Stimulated activated CD4-positive, alpha-beta T cell treated with anti-CD3 and anti-CD28 coated beads, TNF-alpha, amount 100 ng/mL, for 48 hours (primary cell): ENCODE measurements around the gene CHMP3.
A peak's percentile ranks its signal among the peaks of the same experiment; 100 is the strongest.
"Not testable (repeated sequence)": the region's sequence is repeated elsewhere in the genome, so short reads cannot be mapped to it uniquely, and the experiment has no call there.

Experiments
- DNase-seq, 3 donors: peaks; one replicate each; pipeline ENCODE4 v3.0.0-alpha.2; 2020; ENCODE audit warnings: low read depth in 3 of 3

Gene CHMP3

GRCh38 chr2:86562922-86563649 is at the start of gene CHMP3:
Gene CHMP3 (minus strand): TSS chr2:86563443. CDS start chr2:86563348, 95 bp downstream.
- DNase-seq: peak; percentile 92 to 95 (median 93)

DNA sequence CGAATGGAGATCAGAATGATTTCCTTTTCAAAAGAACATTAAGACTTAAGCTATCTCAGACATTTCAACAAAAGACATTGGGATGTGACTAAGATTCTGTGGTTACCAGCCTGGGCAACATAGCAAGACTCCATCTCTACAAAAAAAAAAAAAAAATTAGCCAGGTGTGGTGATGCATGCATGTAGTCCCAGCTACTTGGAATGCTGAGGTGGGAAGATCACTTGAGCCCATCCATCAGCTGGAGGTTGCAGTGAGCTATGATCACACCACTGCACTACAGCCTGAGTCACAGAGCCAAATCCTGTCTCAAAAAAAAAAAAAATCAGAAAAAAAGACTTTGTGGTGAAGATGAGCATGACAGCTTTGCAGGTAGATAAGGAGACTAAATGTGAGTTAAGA is 47.6 kb upstream of the CHMP3 start:
- no peak for DNase-seq

- no peak for DNase-seq
Observed at GRCh38 chr2:86608832-86609410, 45.7 kb upstream of the CHMP3 start.

DNA sequence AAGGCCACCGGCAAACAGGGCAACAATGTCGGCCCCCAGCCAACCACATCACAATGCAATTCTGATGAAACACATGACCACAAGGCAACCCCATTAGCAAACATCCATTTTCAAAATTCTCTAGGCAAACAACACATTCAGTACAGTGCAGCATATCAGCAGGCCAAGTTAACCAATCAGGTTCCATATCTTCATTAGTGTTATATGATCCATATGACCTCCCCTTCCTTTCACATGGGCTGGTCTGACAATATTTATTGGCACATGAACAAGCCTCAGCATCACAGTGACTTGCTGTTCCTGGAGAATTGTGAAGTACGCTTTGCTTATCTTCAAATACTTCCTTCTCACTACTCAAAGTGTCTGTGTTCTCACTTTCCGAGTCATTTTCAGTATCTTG is 40.7 kb upstream of the CHMP3 start:
- DNase-seq: no peak

- no peak for DNase-seq
Observed at GRCh38 chr2:86598966-86599365, 35.7 kb upstream of the CHMP3 start.

DNA sequence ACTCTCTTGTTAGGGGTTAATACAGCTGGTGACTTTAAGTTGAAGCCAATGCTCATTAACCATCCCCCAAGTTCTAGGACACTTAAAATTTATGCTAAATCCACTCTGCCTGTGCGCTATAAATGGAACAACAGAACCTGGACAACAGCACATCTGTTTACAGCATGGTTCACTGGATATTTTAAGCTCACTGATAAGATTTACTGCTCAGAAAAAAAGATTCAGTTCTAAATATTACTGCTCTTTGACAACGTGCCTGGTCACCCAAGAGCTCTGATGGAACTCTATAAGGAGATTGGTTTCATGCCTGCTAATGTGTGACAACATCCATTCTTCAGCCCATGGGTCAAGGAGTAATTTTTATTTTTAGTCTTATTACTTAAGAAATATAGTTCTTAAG is 32.9 kb upstream of the CHMP3 start:
- DNase-seq: no peak

DNA sequence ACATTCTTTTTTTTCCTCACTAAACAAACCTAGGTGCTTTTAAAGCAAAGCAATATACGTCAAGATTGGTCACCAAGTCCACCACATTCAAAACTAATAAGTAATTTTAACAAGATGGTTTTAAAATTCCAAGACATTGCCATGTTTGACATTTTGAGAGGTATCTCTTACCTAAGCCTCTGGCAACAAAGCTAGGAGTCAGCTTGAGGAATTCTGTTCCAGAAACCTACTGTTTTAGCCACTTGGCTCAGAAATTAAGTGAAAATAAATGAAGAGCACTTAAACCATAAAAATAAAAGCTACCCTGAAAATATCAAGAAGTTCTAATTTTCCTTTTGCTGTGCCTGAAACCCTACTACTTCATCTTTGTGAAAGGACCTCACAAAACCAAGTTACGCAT is 30.0 kb upstream of the CHMP3 start:
- no peak for DNase-seq

DNA sequence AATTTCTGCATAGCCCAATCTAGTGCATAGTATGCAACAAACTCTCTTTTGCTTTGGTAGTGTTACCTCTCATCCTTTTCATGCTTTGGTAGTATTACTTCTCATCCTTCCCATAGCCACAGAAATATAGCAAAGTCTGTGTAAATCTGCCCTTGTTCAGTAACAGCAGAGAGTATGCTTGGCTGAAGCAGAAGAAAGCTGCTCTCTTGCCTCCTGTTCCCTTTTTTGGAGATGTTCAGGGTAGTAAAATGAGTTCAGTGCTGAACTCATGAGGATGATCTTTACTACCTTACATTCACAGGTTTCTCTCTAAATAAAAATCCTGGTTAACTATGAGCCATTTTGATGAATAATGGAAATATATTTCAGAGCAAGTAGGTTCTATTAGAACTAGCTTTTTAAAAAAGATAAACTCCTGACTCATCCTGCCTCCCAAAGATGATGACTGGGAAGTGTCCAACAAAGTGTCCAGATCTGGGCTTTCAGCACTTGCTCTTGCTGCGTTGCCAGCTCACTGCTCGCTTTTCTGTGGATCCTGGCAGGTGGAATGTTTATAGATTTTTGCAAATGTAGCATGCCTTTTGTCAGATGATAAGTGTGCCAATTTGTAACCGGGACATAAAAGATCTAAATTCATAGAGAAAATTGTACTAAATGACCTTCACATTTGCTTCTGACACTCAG is 29.4 kb upstream of the CHMP3 start:
- DNase-seq: no peak

DNA sequence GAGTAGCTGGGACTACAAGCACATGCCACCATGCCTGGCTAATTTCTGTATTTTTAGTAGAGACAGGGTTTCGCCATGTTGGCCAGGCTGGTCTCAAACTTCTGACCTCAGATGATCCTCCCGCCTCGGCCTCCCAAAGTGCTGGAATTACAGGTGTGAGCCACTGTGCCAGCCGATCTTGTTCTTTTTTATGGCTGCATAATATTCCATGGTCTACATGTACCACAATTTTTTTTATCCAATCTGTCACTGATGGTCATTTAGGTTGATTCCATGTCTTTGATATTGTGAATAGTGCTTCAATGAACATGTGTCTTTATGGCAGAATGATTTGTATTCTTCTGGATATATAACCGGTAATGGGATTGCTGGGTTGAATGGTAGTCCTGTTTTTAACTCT is 26.5 kb upstream of the CHMP3 start:
- not testable (repeated sequence) for DNase-seq

DNA sequence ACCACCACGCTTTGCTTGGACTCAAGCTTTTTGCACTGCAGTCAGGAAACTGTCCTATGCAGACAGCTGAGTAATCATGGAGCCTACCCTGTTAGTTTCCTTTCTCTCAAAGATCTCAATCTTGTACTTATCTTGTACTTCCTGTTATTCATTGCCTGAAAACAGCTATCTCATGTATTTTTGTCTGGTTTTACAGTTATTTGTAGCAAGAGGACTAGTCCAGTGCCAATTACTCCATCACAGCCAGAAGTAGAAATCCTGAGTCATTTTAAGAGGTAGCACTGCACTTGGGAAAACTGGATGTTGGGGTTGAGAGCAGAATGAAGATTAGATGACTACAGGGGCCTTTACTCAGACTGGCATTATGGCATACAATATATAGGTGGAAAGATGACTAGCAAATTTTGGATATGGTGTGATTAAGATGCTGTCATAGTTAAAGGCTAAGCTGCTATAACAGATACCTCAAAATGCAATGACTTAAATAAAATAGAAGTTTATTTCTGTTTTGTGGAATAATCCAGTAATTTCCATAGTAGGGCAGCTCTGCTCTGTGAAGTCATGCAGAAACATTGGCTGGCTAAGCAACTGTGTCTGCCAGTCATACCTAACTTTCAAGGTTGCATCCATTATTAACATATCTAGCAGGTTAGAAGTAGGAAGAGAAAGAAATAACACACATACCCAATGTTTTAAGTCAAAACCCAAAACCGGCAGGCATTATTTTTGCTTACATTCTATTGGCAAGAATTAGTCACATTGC is 21.1 kb upstream of the CHMP3 start:
- DNase-seq: no peak

GRCh38 chr2:86580560-86580959 is 17.3 kb upstream of the CHMP3 start:
- no peak for DNase-seq

DNA sequence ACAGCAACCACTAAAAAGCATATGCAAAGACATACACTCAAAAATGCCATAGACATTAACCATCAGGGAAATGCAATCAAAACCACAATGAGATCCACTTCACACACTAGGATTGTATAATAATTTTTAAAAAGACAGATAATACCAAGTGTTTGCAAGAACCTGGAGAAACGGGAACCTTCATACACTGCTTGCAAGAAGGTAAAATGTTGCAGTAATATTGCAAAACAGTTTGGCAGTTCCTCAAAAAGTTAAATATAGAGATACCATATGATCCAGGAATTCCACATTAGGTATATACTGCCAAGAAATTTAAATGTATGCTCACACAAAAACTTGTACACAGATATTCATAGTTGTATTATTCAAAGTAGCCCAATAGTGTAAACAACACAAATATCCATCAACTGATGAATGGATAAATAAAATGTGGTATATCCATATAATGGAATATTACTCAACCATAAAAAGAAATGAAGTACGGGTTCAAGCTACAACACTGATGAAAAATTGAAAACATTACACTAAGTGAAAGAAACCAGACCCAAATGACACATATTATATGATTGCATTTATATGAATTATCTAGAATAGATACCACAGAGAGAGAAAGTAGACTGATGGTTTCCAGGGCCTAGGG is 14.7 kb upstream of the CHMP3 start:
- no peak for DNase-seq

- DNase-seq: no peak
Observed at GRCh38 chr2:86570059-86570458, 6.8 kb upstream of the CHMP3 start.

GRCh38 chr2:86566821-86567190 is 3.6 kb upstream of the CHMP3 start:
- no peak for DNase-seq

GRCh38 chr2:86566158-86566820 is 3.0 kb upstream of the CHMP3 start:
- no peak for DNase-seq

GRCh38 chr2:86563650-86564061 is 413 bp upstream of the CHMP3 start:
- no peak for DNase-seq

DNA sequence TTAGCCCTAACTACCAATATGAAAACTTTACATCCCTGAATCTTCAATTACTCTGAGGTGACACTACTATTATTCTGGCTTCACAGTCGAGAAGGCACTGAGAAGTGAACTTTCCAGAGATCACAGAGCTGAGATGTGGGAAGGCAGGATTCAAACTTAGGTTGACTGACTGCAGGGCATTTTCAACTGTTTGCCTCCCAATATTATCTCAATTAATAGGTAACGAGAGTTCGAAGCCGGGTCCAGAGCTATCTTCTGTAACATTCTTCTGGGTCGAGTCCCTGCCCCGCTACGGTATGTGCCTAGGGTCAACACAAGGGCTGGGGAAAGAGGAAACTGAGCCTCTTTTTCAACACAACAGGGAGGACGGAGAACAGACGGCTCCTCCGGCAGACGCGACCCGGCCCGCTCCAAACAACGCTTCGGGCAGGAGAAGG is 740 bp downstream of the CHMP3 start:
- DNase-seq: no peak

GRCh38 chr2:86557836-86558235 is 5.4 kb downstream of the CHMP3 start:
- DNase-seq: no peak

DNA sequence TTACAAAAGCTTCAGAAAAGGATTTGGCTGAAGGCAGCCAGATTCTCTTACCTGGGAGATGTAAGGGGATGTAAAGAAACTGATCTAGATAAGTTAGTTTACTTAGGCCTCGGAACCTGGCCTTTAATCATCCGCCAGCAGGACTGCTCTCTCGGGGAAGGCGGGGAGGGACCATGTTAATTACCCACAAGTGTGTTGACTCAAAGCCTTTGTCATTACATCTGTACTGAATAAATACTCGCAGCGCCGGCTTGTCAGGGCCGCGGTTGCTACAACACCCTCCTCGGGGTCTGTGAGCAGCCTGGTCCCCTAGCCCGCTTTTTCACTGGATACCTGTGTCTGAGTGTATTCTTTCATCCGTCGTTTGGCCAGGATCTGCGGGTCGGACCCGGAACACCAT is 6.7 kb downstream of the CHMP3 start:
- DNase-seq: no peak

- no peak for DNase-seq
Observed at GRCh38 chr2:86552889-86553288, 10.4 kb downstream of the CHMP3 start.

- not testable (repeated sequence) for DNase-seq
Observed at GRCh38 chr2:86549963-86550725, 13.1 kb downstream of the CHMP3 start.
